ENCODE results near the gene RPL22. TPM values are rescaled to one million over a fixed set of nuclear protein-coding genes. Genes with fewer than 3 reads are reported as not detected.

RPL22 gene
- total RNA-seq, 1 donor from 2014 or later = 601 TPM

DNA sequence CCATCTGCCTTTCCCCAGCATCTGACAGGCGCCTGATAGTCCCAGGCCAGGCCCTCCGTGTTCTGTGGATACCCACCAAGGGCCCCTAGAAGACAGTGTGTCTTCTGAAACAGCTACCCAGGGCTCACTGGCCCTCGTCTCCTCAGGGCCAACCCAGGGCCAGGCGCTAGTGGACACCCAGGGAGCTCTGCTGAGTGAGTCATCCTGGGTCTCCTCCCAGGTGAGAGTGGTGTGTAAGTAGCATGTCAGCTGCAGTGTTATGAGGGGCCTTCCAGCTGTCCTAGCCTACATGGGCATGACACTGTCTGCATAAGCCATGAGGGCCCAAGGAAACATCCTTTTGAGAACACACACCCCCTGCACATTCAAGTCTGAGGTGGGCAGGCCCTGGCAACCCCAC lies 56.0 kb downstream of the RPL22 start:
- H3K27me3 Mint-ChIP-seq (ENCODE audit: unreplicated experiment) = peaks cover 6% of the 10 kb centered on the region
- H3K27ac Mint-ChIP-seq (ENCODE audit: unreplicated experiment) = no peak overlapping the region
- H3K9me3 Mint-ChIP-seq (ENCODE audit: unreplicated experiment) = no peaks in the 10 kb centered on the region
- no peaks in the 10 kb centered on the region for H3K4me1 Mint-ChIP-seq (ENCODE audit: unreplicated experiment)
- H3K4me3 Mint-ChIP-seq (ENCODE audit: unreplicated experiment) = no peak overlapping the region
- H3K36me3 Mint-ChIP-seq (ENCODE audit: low read depth, unreplicated experiment) = no peaks in the 10 kb centered on the region
- no peak for DNase-seq (ENCODE audit: low spot score)
- TF ChIP-seq CTCF (IDR thresholded peaks at IDR 0.05; ENCODE audit: unreplicated experiment) = no peak

DNA sequence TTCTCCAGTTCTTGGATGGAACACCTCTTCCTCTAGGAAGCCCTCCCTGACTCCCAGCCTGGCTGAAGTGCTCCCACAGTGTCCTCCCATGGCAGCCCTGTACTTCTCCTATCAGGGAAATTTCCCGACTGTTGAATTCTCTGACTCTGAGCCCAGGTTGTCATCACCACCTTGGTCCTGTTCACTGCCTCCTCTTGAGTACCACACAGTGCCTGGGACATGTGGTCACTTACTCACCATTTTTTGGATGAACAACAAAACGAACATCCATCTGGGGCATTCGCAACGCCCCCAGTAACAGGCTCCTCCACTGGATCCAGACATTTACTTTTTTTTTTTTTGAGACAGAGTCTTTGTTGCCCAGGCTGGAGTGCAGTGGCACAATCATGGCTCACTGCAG lies 56.7 kb downstream of the RPL22 start:
- Mint-ChIP-seq H3K9me3 (ENCODE audit: unreplicated experiment) (no peaks in the 10 kb centered on the region), H3K27me3 (ENCODE audit: unreplicated experiment) (peaks cover 4% of the 10 kb centered on the region), H3K36me3 (ENCODE audit: low read depth, unreplicated experiment) (no peaks in the 10 kb centered on the region), H3K4me1 (ENCODE audit: unreplicated experiment) (no peaks in the 10 kb centered on the region), H3K27ac (ENCODE audit: unreplicated experiment) (no peak overlapping the region), H3K4me3 (ENCODE audit: unreplicated experiment) (no peak overlapping the region)
- no peak for DNase-seq (ENCODE audit: low spot score)
- no peak for TF ChIP-seq CTCF (IDR thresholded peaks at IDR 0.05; ENCODE audit: unreplicated experiment)

DNA sequence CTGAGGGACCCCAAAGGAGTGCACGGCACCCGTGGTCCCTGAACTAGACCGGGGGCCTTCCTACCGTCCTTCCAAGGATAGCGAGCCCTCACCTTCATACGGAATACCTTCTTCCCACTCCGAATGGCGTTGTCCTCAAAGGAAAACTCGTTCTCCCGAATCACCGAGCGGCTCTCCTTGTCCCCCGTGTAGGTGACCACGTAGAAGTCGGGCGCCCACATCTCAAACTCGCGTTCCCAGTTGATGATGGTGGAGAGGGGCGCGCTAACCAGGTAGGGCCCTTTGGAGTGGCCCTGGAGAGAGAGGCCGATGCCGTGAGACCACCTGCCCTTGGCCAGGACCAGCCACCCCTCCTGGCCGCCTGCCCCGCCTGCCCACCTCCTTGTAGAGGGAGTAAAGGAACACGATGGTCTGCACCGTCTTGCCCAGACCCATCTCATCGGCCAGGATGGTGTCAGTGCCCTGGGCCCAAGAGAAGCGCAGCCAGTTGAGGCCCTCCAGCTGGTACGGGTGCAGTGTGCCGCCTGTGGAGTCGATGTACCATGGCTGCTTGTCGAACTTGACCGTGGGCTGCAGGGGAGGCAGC lies 57.3 kb downstream of the RPL22 start:
- Mint-ChIP-seq H3K36me3 (ENCODE audit: low read depth, unreplicated experiment) (no peaks in the 10 kb centered on the region), H3K27ac (ENCODE audit: unreplicated experiment) (no peak overlapping the region), H3K27me3 (ENCODE audit: unreplicated experiment) (peaks cover 6% of the 10 kb centered on the region), H3K4me1 (ENCODE audit: unreplicated experiment) (no peaks in the 10 kb centered on the region), H3K4me3 (ENCODE audit: unreplicated experiment) (no peak overlapping the region), H3K9me3 (ENCODE audit: unreplicated experiment) (no peaks in the 10 kb centered on the region)
- TF ChIP-seq CTCF (IDR thresholded peaks at IDR 0.05; ENCODE audit: unreplicated experiment) = no peak
- DNase-seq (ENCODE audit: low spot score) = no peak

DNA sequence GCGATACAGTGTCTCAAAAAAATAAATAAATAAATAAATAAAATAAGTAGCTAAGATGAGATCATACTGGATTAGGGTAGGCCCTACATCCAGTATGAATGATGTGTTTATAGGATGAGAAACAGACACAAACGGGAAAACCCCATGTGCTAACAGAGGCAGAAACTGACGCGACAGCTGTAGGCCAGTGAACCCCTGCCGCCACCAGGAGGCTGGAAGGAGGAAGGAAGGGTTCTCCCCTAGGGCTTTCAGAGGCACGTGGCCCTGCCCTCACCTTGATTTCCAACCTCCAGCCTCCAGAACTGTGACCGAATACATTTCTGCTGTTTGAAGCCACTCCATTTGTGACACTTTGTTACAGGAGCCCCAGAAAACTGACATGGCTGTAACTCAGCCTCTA lies 57.8 kb downstream of the RPL22 start:
- TF ChIP-seq CTCF (IDR thresholded peaks at IDR 0.05; ENCODE audit: unreplicated experiment) = no peak
- H3K36me3 Mint-ChIP-seq (ENCODE audit: low read depth, unreplicated experiment) = no peaks in the 10 kb centered on the region
- H3K9me3 Mint-ChIP-seq (ENCODE audit: unreplicated experiment) = no peaks in the 10 kb centered on the region
- no peak overlapping the region for H3K27ac Mint-ChIP-seq (ENCODE audit: unreplicated experiment)
- DNase-seq (ENCODE audit: low spot score) = no peak
- H3K4me3 Mint-ChIP-seq (ENCODE audit: unreplicated experiment) = no peak overlapping the region
- peaks cover 6% of the 10 kb centered on the region for H3K27me3 Mint-ChIP-seq (ENCODE audit: unreplicated experiment)
- no peaks in the 10 kb centered on the region for H3K4me1 Mint-ChIP-seq (ENCODE audit: unreplicated experiment)

GRCh38 chr1:6140413-6140812 lies 59.0 kb downstream of the RPL22 start:
- Mint-ChIP-seq H3K4me3 (ENCODE audit: unreplicated experiment) (no peak overlapping the region), H3K36me3 (ENCODE audit: low read depth, unreplicated experiment) (no peaks in the 10 kb centered on the region), H3K4me1 (ENCODE audit: unreplicated experiment) (no peaks in the 10 kb centered on the region), H3K27me3 (ENCODE audit: unreplicated experiment) (peaks cover 2% of the 10 kb centered on the region), H3K27ac (ENCODE audit: unreplicated experiment) (no peak overlapping the region), H3K9me3 (ENCODE audit: unreplicated experiment) (no peaks in the 10 kb centered on the region)
- no peak for DNase-seq (ENCODE audit: low spot score)
- no peak for TF ChIP-seq CTCF (IDR thresholded peaks at IDR 0.05; ENCODE audit: unreplicated experiment)

Measured in endothelial cell (in vitro differentiated cells).